NOMO-1 treated with dmso at 0.1 percent for 144 hours (cell line): ENCODE results near the gene DCLK1.

ENCODE experiments used
- DNase-seq: peaks from one replicate; lab custom pipeline; 2025; ENCODE audit not compliant: unreplicated experiment; lab: John Stamatoyannopoulos, UW

The DCLK1 gene

GRCh38 chr13:35794734-35795389 is 336.3 kb downstream of the DCLK1 start:
- no peak for DNase-seq

DNA sequence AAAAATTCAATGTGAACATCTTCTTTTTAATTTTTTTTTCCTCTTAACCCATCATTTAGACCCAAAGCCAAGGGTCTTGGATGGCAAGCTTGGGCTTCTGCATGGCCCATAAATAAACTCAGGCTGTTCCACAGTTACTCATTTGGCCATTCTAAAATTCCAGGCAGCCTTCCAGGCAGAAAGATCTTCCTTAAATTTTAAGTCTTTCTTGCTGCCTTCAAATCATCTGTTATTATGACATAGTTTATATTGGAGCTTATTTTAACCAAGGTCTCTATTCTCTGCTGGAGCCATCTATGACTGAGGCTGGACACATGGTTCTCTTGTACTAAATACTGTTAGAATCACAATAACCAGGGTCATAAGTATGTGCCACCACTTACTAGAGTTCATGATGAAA is 337.4 kb downstream of the DCLK1 start:
- no peak for DNase-seq

DNA sequence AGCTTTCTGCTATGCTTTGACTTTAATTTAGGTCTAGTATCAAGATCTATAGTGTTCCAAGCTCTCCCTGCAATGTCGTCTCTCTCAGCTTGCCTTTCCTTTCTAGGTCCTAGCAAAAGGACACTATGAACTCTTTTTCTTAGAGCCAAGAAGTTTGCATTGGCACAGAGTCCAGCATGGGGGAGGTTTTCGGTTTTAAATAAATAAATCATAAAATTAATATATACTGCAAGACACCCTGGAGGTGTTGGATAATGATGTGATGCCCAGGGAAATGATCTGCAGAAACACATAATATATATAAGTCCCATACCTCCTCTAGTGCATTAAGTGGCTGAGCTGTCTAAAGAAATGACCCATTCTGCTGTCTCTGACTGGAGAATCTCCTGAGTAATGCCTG is 338.3 kb downstream of the DCLK1 start:
- DNase-seq = no peak

DNA sequence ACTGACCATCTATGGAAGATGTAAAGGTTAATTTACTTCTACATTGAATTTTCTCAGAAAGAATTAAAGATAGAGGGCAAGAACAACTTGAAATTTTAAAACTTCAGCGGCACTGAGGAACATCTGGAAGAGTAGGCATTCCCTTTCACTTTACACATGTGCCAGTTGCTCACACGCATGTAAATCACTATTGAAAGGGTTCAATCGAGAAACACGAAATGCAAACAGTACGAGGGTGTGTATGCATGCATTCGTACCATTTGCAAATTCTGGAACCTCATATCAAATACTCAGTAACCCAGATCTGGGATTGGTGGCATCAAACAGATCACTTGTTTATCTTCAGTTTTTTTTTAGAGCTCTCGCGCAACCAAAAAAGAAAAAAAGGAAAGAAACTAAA is 339.2 kb downstream of the DCLK1 start:
- DNase-seq = no peak

GRCh38 chr13:35791184-35791851 is 339.9 kb downstream of the DCLK1 start:
- no peak for DNase-seq

- no peak for DNase-seq
Observed at GRCh38 chr13:35789335-35790165, 341.6 kb downstream of the DCLK1 start.

- no peak for DNase-seq
Observed at GRCh38 chr13:35787937-35788336, 343.2 kb downstream of the DCLK1 start.

- DNase-seq = no peak
Observed at GRCh38 chr13:35785576-35786303, 345.4 kb downstream of the DCLK1 start.

DNA sequence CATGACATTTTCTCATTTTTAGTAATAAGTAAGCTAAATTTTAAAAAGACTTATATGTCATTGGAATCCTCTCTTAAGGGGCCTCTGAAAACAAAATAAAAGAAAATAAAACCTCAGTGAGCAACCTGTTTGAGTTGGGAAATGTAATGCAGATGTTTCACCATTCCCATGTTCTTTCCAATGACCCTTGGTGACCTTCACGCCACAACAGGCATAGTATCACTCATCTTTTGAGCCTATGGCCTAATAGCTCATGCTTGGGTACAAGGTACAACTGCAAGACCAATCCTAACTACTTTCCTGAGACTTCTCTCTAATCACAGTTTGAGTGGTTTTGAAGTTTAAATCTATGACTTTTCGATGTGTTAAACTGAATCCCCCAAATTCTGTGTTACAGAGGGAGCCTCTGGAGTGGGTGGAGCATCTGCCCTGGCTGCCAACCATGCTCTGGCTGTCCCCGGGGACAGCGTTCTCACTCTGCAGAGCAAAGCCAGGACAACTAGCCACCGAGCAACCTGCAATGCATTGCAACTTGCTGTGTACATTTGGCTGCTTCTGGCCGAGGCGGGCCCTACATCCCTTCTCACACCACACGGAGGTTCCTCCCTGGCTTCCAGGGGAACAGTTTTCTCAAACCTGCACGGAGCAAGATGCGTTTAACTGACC is 346.8 kb downstream of the DCLK1 start:
- DNase-seq = no peak

- DNase-seq = no peak
Observed at GRCh38 chr13:35782793-35783192, 348.4 kb downstream of the DCLK1 start.

- no peak for DNase-seq
Observed at GRCh38 chr13:35781036-35782000, 349.9 kb downstream of the DCLK1 start.

DNA sequence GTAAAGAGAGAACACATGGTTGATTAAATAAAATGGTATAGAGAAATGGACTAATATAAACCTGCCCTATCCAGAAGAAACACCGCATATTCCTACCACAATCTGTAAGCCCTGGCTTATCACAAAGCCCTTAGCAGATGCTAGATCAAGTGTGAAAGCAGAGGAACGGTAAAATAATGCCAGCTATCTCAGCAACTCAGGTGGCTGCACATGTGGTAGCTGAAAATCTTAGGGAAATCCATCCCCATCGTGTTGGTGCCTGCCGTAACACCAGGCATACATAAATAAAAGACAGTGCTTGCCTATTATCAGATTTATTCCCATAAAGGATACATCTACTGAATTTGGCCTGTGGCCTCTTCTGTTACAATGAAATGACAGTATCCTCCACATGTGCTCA is 350.6 kb downstream of the DCLK1 start:
- no peak for DNase-seq

- DNase-seq = no peak
Observed at GRCh38 chr13:35771898-35772297, 359.3 kb downstream of the DCLK1 start.

- no peak for DNase-seq
Observed at GRCh38 chr13:35770756-35771297, 360.4 kb downstream of the DCLK1 start.

DNA sequence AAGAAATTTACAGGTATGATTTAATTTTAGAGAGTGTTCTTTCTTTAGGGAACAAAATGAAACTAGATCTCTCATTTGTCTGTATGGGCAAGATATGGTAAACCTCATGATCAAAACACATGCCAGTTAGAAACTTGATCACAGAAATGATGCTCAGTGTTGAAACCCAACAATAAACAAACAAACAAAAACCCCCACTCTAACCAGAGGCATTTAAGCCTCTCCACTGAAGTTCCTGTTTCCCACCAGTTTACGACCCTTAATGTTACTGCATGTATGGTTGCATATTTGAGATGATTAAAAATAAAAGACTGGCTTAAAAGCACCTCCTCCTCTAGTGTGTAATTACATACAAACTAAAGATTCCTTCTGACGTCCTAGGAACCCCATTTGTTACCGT is 361.4 kb downstream of the DCLK1 start:
- no peak for DNase-seq

DNA sequence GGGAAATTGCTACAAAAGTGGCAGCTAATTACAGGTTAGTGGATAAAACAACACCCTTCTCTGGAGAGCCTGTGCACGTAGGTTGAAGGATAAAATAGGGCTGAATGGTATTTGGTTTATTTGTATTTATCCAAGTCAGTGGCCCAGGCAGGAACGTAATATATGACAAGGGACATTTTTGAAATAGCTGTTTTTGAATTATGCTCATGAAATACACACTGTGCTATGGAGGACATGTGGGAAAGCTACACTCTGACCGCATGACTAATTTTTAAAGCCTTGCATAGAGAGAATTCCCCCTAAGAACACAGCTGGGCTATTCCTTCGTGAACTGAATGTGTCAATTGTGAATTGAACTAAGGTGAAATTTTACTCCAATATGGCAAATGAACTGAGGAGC is 362.6 kb downstream of the DCLK1 start:
- DNase-seq = no peak

DNA sequence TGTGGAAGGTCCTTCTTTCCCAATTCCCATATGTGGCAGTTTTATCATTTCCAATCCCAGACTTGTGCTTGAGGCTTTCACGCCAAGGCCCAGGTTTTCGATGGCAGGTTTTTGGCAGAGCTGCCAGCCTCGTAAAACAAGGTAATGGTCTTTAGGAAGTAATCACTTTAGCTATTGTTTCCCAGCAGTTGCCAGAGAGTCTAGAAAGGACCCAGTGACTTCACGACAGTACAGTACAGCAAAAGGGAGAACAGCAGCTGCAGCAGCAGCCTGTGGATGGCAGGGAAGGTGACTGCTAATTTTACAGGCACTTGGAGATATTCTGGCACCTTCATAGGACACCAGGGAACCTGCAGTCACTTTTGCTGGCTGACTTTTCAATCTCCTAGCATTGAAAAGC is 363.1 kb downstream of the DCLK1 start:
- no peak for DNase-seq

DNA sequence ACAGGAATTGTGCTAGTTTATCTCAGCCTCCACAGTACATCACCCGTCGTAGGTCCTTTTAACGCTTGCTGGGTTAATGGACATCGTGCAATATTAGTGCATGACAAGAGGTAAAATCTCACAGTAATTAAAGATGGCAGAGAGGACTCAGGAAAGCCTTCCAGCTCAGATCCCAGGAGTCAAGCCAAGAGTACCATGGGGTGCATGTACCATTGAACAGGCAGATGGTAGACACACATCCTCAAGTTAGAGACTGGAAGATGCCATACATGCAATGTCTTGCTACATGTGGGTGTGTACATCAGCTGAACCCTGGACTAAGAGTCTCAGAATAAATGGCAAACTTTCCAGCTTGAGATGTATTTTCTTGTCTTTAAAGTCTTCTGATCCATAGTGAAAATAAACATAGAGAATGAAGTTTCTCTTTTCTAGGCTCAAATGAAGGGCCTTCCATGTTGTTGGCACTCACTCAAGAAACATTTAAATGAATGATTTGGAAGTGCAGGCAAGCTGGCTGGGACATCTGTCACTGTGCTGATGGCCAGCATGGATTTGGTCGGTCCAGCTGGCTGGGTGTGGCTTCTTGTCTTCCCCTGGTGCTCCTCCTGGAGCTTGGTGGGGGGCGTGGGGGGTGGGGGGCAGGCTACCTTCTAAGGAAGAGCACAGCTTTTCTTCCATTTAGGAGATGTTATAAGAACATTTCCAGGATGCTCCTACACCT is 363.8 kb downstream of the DCLK1 start:
- no peak for DNase-seq

GRCh38 chr13:35766663-35767062 is 364.5 kb downstream of the DCLK1 start:
- DNase-seq = no peak
